ENCODE measurements around the gene KIRREL2.
A peak's percentile ranks its signal among the peaks of the same experiment; 100 is the strongest.
"Not testable (repeated sequence)": the region's sequence is repeated elsewhere in the genome, so short reads cannot be mapped to it uniquely, and the experiment has no call there.

KIRREL2 gene

GRCh38 chr19:35870124-35870736 lies 13.5 kb downstream of the KIRREL2 start:
- DNase-seq = not testable (repeated sequence)

DNA sequence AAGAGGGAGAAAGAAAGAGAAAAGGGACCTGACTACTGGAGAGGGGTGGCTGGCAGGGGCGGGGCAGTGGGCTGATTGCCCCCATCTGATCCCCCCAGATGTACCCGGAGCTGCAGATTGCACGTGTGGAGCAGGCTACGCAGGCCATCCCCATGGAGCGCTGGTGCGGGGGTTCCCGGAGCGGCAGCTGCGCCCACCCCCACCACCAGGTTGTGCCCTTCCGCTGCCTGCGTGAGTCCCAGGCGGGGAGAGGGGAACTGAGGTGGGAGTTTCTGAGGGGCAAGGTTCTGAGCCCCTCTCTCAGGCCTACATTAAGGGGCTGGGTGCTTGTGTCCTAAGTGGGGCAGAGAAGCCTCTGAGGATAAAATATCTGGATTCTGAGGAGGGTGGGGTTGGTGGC lies 14.1 kb downstream of the KIRREL2 start:
- no peak for DNase-seq

DNA sequence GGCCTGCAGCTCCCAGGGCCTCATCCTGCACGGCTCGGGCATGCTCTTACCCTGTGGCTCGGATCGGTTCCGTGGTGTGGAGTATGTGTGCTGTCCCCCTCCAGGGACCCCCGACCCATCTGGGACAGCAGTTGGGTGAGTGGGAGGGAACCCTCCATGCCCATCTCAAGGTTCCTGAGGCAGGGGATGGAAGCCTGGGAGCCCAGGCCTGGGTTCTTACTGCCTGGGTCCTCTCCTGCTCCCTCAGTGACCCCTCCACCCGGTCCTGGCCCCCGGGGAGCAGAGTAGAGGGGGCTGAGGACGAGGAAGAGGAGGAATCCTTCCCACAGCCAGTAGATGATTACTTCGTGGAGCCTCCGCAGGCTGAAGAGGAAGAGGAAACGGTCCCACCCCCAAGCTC lies 14.9 kb downstream of the KIRREL2 start:
- no peak for DNase-seq

DNA sequence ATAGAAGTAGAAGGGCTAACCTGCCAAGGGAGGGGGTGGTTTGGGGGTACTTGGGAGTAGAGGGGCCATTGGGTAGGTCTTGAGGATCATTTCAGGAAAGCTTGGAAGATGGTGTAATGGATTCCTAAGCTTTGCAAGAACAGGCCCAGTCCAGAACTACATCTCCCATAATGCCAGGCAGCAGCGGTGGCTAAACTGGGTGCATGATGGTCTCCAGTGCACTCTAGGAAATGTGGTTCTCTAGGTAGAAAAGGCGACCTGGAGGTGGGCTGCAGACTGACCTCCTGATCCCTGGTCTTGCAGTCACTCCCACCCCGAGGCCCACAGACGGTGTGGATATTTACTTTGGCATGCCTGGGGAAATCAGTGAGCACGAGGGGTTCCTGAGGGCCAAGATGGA lies 15.5 kb downstream of the KIRREL2 start:
- no peak for DNase-seq

DNA sequence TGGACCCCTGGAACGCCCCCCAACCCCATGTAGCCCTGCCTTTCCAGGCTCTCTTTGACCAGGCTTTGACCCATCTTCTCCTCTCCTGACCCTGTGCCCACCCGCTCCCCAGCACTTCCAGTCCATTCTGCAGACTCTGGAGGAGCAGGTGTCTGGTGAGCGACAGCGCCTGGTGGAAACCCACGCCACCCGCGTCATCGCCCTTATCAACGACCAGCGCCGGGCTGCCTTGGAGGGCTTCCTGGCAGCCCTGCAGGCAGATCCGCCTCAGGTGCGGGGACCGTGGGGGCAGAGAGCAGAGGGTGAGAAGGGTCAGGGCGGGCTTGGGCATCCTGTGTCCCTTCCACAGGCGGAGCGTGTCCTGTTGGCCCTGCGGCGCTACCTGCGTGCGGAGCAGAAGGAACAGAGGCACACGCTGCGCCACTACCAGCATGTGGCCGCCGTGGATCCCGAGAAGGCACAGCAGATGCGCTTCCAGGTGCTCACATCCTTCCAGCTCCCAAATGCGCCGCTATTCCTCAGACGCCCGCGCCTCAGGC lies 17.8 kb downstream of the KIRREL2 start:
- DNase-seq = no peak

- no peak for DNase-seq
Measured at GRCh38 chr19:35879068-35879467, 22.4 kb downstream of the KIRREL2 start.

- DNase-seq = peak; percentile 79
Measured at GRCh38 chr19:35879770-35880317, 23.1 kb downstream of the KIRREL2 start.

DNA sequence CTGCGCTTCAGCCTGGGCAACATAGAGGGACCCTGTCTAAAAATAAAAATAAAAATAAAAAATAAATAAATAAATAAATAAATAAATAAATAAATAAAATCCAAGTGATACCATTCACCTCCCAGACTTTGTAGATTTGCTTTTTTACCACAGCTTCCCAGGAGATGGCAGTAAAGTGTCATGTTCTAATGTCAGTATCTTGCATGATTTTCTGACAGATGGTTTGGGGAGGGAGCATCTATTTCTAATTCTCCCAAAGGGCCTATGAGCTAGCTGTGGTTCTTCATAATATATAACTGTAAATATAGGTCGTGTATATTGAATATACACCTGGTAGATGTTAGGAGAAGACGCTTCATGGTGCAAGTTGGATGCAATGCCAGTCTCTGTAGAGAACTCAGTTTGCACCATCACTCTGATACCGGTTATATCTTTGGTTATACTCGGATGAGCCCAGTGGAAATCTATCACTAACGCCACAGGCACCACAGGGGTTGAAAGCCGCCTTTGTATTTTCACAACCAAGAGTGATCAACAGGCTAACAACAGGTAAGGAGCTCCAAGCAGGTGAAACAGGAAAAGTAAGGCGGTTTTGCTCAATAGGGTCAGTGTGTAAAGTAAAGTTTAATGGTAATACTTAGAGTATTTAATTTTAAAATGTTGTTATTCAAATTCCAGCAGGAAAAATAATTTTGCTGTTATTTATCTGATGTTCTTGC lies 25.6 kb downstream of the KIRREL2 start:
- peak; percentile 75 for DNase-seq

- no peak for DNase-seq
Measured at GRCh38 chr19:35883882-35884281, 27.2 kb downstream of the KIRREL2 start.

- DNase-seq = no peak
Measured at GRCh38 chr19:35885225-35885738, 28.6 kb downstream of the KIRREL2 start.

- no peak for DNase-seq
Measured at GRCh38 chr19:35885904-35886303, 29.2 kb downstream of the KIRREL2 start.

DNA sequence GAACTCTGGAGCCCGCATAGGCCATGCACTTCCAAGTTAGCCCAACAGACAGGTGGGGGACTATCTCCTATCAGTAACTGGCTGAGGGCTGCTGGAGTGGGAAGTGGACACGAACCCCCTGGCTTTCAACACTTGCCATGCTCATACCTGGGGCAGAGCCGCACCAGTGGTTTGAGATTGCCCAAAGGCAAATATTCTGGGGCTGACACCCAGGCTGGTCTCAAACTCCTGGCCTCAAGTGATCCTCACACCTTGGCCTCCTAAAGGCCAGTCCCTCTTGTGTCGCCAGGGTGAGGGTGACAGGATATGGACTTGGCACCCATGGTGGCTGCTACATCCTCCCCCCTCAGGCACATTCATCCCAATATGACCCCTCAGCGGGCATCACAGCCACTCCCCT lies 30.5 kb downstream of the KIRREL2 start:
- DNase-seq = no peak

GRCh38 chr19:35888398-35888797 lies 31.7 kb downstream of the KIRREL2 start:
- no peak for DNase-seq

- no peak for DNase-seq
Measured at GRCh38 chr19:35889370-35890112, 32.8 kb downstream of the KIRREL2 start.

- no peak for DNase-seq
Measured at GRCh38 chr19:35890113-35890650, 33.5 kb downstream of the KIRREL2 start.

GRCh38 chr19:35891819-35892218 lies 35.1 kb downstream of the KIRREL2 start:
- not testable (repeated sequence) for DNase-seq

GRCh38 chr19:35894342-35894741 lies 37.6 kb downstream of the KIRREL2 start:
- no peak for DNase-seq

DNA sequence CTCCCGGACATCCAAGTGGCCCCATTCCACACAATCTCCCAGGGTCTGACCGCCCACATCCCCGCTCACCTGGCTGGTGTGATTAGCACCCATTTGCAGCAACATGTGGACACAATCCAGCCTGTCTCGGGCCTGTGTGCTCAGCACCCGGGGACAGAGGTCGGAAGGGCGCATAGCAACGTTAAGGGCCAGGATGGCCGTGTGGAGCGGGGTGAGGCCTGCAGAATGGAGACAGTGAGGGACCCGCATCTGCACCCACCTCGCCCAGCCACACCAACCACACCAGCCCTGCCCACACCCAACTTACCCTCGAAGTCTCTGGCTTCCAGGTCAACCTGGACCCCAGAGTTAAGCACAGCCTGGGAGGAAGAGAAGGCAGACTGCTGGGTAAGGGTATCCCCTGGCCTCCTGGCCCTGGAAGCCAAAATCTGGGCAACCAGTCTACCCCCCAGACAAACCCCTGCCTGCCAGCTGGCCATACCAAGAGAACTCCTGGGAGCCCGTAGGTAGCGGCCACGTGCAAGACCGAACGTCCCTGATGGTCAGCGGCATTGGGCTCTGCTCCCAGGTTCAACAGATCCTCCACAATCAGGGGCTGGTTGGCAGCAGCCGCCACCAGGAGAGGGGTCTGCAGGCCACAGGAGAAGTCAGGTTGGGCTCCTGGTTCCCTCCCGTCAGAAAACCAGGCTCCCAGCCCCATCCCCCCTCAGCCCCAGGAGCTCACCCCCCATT lies 39.4 kb downstream of the KIRREL2 start:
- DNase-seq = no peak

DNA sequence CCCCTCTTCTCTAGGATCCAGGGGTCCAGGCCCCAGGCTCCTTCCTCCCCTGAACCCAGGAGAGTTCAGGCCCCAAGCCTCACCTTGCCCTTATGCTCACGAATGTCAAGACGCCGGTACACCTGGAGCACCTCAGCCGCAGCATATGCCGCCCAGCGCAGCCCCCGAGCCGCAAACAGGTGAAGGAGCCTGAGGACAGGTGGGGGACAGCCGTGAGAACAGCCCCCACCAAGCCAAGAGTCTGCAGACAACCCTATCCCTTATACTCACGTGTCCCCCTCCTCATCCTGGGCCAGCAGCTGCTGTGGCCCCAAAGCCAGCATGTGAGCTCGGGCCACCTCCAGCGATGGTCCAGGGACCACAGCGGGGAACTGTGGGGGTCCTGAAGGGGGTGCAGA lies 39.9 kb downstream of the KIRREL2 start:
- DNase-seq = no peak

- no peak for DNase-seq
Measured at GRCh38 chr19:35897706-35898451, 41.2 kb downstream of the KIRREL2 start.

DNA sequence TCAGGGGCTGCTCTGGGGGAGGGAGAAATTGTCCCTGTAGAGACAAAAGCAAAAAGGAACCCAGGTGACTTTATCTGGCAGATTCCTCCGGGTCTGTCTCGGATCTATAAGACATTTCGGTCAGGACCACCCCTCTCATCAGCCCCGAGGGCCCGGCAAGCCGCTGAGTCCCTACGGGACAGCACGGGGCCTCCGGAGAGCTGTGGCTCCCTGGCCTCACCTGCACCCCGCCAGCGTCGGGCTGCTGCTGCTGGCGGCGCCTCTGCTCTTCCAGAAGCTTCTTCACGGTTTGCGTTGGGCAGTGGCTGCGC lies 41.7 kb downstream of the KIRREL2 start:
- no peak for DNase-seq

All from kidney glomerular epithelial cell (primary cell).